Testis (tissue), 2 donors: ENCODE measurements around the gene NRCAM.

ENCODE experiments used
- POLR2A ChIP-seq: fragments of 450-650 bp; IDR thresholded peaks from one replicate; pipeline ENCODE4 v1.6.1; 2017; ENCODE audit warnings: antibody characterized with exemption, mild to moderate bottlenecking, moderate library complexity
- TF ChIP-seq, protein P1 (sequence below), 3 experiments: fragments of 450-650 bp in 2 of 3; fragments of 200-600 bp in 1 of 3; sonication (generic) in 1 of 3; IDR thresholded peaks; one replicate each; pipeline ENCODE4 v1.5.1; 2016 to 2019; ENCODE audit warnings: antibody characterized with exemption in 3 of 3, mild to moderate bottlenecking in 2 of 3, moderate library complexity in 1 of 3

DNA sequence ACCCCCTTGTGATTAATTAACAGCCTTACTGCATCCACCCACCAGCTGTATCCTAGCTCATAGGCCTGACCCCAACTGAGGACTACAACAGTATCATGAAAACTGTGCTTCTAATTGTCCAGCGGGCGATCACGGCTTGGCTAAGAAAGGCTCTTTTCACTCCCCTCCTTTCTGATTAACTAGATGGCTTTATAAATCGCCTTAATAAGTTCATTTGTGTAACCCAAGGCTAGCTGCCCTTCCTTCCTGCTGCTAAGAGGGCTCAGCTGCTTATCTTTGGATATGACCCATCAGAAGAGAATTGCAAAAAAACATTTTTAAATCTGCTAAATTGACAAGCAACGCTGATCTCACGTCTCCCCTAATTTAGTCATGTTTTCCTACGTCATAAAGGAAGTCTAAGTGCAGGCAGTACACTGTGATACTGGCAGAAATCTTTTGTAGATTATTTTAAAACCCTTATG lies 163.1 kb downstream of the NRCAM start:
- TF ChIP-seq, protein P1, sequence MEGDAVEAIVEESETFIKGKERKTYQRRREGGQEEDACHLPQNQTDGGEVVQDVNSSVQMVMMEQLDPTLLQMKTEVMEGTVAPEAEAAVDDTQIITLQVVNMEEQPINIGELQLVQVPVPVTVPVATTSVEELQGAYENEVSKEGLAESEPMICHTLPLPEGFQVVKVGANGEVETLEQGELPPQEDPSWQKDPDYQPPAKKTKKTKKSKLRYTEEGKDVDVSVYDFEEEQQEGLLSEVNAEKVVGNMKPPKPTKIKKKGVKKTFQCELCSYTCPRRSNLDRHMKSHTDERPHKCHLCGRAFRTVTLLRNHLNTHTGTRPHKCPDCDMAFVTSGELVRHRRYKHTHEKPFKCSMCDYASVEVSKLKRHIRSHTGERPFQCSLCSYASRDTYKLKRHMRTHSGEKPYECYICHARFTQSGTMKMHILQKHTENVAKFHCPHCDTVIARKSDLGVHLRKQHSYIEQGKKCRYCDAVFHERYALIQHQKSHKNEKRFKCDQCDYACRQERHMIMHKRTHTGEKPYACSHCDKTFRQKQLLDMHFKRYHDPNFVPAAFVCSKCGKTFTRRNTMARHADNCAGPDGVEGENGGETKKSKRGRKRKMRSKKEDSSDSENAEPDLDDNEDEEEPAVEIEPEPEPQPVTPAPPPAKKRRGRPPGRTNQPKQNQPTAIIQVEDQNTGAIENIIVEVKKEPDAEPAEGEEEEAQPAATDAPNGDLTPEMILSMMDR (IDR thresholded peaks at IDR 0.05), result no peak
- no peak for TF ChIP-seq POLR2A
